Activated CD4-positive, alpha-beta T cell treated with anti-CD3 and anti-CD28 coated beads, Interleukin-2, amount 10 ng/mL, durations not matched to agents 24 days and 14 days (primary cell): ENCODE measurements around the gene PHC1. TPM values are rescaled to one million over a fixed set of nuclear protein-coding genes. Genes with fewer than 3 reads are reported as not detected.
"Not testable (repeated sequence)": the region's sequence is repeated elsewhere in the genome, so short reads cannot be mapped to it uniquely, and the experiment has no call there.

Experiments
- DNase-seq: peaks from one replicate; pipeline ENCODE4 v3.0.0; 2022
- H3K27ac Mint-ChIP-seq: one replicate; pipeline ENCODE4 v1.8.0; 2022; ENCODE audit warnings: mild to moderate bottlenecking, mixed read lengths
- H3K27me3 Mint-ChIP-seq: one replicate; pipeline ENCODE4 v1.8.0; 2022; ENCODE audit warnings: mixed read lengths
- H3K36me3 Mint-ChIP-seq: one replicate; pipeline ENCODE4 v1.8.0; 2022; ENCODE audit warnings: low read depth, mild to moderate bottlenecking, mixed read lengths
- H3K4me1 Mint-ChIP-seq: one replicate; pipeline ENCODE4 v1.8.0; 2021; ENCODE audit warnings: mixed read lengths
- H3K4me3 Mint-ChIP-seq: one replicate; pipeline ENCODE4 v1.8.0; 2022; ENCODE audit warnings: mild to moderate bottlenecking, moderate library complexity, mixed read lengths
- H3K9me3 Mint-ChIP-seq: one replicate; pipeline ENCODE4 v1.8.0; 2021; ENCODE audit warnings: mixed read lengths
- intact Hi-C: fragments of 100-400 bp; cut with micrococcal nuclease; formaldehyde crosslinking; loops from one replicate; pipeline ENCODE4 v1.15.1; 2023
- total RNA-seq: library from RNA; stranded (reverse); gene quantifications from 2 replicates; pipeline ENCODE4 v1.2.3, GENCODE V29; 2022

Gene PHC1
- total RNA-seq, 1 donor from 2014 or later, result 8.7 TPM

DNA sequence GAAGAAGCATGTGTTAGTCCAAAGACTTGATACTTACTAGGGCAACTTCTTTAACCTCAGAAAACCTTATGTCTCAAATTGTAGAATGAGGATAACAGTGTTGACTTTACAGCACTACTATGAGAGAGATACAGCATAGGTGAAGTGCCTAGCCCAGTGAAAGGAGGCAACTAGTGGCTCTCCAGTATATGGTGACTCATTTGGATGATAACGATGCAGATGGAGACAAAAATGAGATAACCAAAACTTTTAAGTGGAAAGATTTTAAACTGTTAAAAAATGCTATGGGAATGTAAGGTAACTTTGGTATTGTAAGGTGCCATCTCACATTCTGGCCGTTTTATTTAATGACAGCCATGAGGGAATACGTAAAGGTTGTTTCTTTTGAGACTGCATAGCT lies 2.7 kb downstream of the PHC1 start:
- Mint-ChIP-seq H3K27me3 (peaks cover 5% of the 10 kb centered on the region), H3K27ac (no peak overlapping the region), H3K4me1 (peaks cover 9% of the 10 kb centered on the region), H3K4me3 (no peak overlapping the region), H3K36me3 (no peaks in the 10 kb centered on the region), H3K9me3 (no peaks in the 10 kb centered on the region)
- intact Hi-C loops, result no loop called here
- no peak for DNase-seq

DNA sequence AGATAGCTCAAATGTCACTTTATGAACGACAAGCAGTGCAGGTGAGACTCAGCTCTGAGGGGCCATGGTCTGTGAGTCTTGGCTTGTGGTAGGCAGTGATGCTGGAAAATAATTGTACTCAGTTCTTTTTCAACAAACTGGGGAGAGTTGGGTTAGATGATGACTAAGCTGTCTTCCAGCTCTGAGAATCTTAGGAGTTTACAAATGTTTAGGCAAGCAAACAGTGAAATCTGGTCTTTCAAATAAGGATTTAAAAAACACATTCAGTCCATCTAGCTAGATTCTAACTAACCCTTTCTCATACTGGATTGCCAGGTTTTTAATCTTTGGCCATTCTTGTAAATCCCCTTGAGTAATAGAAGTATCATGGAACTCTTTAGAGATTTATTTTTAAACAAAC lies 3.4 kb downstream of the PHC1 start:
- H3K36me3 Mint-ChIP-seq, result no peaks in the 10 kb centered on the region
- no peaks in the 10 kb centered on the region for H3K9me3 Mint-ChIP-seq
- DNase-seq, result no peak
- H3K4me1 Mint-ChIP-seq, result peaks cover 9% of the 10 kb centered on the region
- intact Hi-C loops, result no loop called here
- H3K27ac Mint-ChIP-seq, result no peak overlapping the region
- peaks cover 4% of the 10 kb centered on the region for H3K27me3 Mint-ChIP-seq
- no peak overlapping the region for H3K4me3 Mint-ChIP-seq

DNA sequence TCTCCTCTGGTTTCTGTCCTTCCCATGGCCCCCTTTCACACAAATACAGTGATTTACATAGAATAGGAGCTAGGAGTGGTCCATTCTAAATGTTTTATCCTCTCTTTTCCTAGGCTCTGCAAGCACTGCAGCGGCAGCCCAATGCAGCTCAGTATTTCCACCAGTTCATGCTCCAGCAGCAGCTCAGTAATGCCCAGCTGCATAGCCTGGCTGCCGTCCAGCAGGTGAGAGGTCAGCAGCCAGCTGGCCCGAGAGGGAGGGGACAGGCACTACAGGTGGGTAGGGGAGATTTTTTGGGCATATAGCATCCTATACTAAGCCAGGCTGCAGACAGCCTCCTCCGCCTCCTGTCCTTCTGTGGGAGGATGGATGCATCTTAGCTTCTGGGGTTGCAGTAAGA lies 5.3 kb downstream of the PHC1 start:
- H3K27ac Mint-ChIP-seq, DNase-seq, H3K9me3 Mint-ChIP-seq, H3K4me3 Mint-ChIP-seq, intact Hi-C loops, H3K36me3 Mint-ChIP-seq, H3K27me3 Mint-ChIP-seq, H3K4me1 Mint-ChIP-seq: not testable (repeated sequence)

DNA sequence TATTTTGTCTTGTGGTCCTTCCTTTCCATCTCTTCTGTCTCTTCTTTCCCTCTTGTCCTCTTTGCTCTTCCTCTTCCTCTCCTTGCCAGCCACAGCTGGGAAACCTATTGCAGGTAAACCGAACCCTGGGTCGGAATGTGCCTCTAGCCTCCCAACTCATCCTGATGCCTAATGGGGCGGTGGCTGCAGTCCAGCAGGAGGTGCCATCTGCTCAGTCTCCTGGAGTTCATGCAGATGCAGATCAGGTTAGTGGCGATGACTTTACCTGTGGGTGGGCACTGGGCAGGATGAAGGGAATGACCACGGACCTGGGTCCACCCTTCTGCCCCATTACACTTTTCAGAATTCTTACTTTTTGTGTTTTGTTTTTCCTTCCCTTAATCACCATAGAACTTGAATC lies 8.2 kb downstream of the PHC1 start:
- Mint-ChIP-seq H3K27ac (no peak overlapping the region), H3K9me3 (no peaks in the 10 kb centered on the region), H3K36me3 (no peaks in the 10 kb centered on the region), H3K4me1 (no peaks in the 10 kb centered on the region), H3K27me3 (no peaks in the 10 kb centered on the region), H3K4me3 (no peak overlapping the region)
- no peak for DNase-seq
- intact Hi-C loops, result no loop called here

DNA sequence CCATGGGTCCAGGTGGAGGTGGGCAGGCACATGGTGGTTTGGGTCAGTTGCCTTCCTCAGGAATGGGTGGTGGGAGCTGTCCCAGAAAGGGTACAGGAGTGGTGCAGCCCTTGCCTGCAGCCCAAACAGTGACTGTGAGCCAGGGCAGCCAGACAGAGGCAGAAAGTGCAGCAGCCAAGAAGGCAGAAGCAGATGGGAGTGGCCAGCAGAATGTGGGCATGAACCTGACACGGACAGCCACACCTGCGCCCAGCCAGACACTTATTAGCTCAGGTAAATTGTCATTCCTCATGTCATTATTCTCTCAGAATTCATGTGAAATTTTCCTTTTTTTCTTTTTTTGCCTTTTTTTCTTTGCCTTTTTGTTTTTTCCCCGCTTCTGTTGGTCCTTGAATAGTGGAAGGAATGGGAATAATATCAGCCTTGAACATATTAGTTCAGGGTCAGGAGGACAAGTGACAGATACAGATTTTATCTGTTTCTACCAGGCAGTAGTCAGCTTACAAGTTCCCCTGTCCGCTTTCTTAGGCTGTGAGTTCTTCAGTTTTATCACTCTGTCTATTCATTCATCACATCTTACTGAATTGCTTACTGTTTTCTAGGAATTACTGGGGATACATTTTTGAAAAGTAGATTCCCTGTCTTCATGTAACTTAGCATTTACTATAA lies 16.5 kb downstream of the PHC1 start:
- H3K4me3 Mint-ChIP-seq, intact Hi-C loops, H3K4me1 Mint-ChIP-seq, H3K27ac Mint-ChIP-seq, H3K9me3 Mint-ChIP-seq, DNase-seq, H3K27me3 Mint-ChIP-seq, H3K36me3 Mint-ChIP-seq: not testable (repeated sequence)

DNA sequence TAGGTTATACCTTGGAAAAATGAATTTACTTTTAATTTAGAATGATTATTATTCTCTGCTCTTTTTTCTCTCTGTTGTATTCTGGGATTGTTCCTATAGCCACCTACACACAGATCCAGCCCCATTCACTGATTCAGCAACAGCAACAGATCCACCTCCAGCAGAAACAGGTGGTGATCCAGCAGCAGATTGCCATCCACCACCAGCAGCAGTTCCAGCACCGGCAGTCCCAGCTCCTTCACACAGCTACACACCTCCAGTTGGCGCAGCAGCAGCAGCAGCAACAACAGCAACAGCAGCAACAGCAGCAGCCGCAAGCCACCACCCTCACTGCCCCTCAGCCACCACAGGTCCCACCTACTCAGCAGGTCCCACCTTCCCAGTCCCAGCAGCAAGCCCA lies 18.2 kb downstream of the PHC1 start:
- DNase-seq, intact Hi-C loops, H3K4me3 Mint-ChIP-seq, H3K27me3 Mint-ChIP-seq, H3K27ac Mint-ChIP-seq, H3K9me3 Mint-ChIP-seq, H3K4me1 Mint-ChIP-seq: not testable (repeated sequence)
- H3K36me3 Mint-ChIP-seq, result peaks cover 10% of the 10 kb centered on the region

DNA sequence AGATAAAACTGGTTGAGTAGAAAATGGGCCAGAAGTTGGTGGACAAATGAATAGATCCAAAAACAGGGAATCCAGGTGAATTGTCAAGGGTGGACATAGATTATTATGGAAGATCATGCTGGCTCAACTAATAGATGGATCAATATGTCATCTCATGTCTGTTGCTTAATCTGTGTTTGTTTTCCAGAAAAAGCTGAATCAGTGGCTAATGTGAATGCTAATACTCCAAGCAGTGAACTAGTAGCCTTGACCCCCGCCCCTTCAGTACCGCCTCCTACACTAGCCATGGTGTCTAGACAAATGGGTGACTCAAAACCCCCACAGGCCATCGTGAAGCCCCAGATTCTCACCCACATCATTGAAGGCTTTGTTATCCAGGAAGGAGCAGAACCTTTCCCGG lies 19.8 kb downstream of the PHC1 start:
- intact Hi-C loops, H3K27ac Mint-ChIP-seq, H3K4me1 Mint-ChIP-seq, DNase-seq, H3K27me3 Mint-ChIP-seq, H3K9me3 Mint-ChIP-seq, H3K4me3 Mint-ChIP-seq: not testable (repeated sequence)
- H3K36me3 Mint-ChIP-seq, result peaks cover 19% of the 10 kb centered on the region

DNA sequence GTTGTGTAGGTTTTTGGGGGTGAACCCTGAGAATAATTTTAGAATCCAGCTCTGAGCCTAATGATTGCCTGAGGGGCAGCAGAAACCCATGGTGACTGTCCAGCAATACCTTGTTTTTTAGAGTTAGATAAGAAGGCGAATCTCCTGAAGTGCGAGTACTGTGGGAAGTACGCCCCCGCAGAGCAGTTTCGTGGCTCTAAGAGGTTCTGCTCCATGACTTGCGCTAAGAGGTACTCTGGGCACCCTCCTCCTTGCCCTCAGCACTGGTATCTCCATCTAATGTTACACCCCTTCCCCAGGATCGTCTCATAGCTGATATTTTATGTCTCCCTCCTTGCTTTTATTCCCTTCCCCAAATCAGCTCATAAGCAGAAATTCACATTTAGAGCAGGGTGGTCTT lies 22.4 kb downstream of the PHC1 start:
- DNase-seq, result no peak

DNA sequence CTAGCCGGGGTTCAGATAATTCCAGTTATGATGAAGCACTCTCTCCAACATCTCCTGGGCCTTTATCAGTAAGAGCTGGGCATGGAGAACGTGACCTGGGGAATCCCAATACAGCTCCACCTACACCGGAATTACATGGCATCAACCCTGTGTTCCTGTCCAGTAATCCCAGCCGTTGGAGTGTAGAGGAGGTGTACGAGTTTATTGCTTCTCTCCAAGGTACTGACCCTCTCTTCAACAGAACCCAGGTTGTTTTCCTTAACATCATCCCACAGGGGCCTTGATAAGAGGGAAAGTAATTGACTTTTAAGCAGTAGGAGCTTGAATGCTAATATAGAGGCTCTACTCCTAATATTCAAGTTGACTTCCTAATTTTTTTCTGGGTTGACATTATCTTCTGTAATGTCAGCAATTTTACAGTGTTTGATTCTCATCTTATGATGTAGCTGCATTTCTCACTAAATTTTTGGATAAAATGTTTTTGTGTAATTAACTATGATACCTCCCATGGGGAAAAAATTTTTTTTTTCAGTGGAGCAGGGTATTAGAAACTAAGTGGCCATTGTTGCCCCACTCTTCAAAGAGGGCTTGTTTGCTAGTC lies 23.6 kb downstream of the PHC1 start:
- H3K4me3 Mint-ChIP-seq, H3K27me3 Mint-ChIP-seq, H3K9me3 Mint-ChIP-seq, DNase-seq, H3K27ac Mint-ChIP-seq, H3K4me1 Mint-ChIP-seq, intact Hi-C loops: not testable (repeated sequence)
- H3K36me3 Mint-ChIP-seq, result peaks cover 38% of the 10 kb centered on the region

More for the DNA sequence above, 22.4 kb downstream of the PHC1 start:
- intact Hi-C loops, result no loop called here
- Mint-ChIP-seq H3K27ac (no peak overlapping the region), H3K27me3 (no peaks in the 10 kb centered on the region), H3K4me1 (no peaks in the 10 kb centered on the region), H3K4me3 (no peak overlapping the region), H3K36me3 (peaks cover 27% of the 10 kb centered on the region), H3K9me3 (no peaks in the 10 kb centered on the region)

DNA sequence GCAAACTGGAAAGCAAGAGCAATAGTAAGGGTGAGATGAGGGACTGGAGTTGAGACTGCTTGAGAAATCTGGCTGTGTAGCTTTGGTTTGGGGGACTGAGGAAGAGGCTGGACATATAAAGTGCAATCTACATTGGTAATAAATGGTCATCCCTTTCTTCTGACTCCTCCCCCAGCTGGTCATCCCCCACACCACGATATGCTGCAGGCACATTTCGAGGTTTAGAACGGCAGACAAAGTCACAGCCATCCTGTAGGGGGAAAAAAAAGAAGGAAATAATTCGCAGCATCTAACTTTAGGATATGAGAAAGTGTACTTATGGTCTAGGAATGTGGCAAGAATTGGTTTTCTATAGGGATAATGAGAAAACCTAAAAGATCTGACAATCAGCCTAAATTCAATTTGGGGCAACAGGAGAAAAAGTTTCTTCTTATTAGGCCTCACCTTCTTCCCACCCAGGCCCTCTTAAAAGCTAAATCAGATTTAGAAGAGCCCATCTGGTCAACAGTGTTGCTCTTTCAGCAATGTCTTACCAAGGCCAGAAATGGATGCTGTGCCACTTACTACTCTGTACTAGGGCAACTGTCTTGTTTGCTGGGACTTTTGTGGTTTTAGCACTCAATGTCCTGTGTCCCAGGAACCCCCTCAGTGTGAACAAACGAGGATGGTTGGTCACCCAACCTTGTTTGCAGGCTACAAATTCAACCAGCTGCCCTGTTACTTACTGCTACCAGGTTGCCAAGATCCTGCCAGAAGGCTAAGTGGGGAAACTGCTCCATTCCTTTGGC lies 27.6 kb downstream of the PHC1 start:
- no peaks in the 10 kb centered on the region for H3K9me3 Mint-ChIP-seq
- no peaks in the 10 kb centered on the region for H3K27me3 Mint-ChIP-seq
- no peak for DNase-seq
- intact Hi-C loops, result no loop called here
- peaks cover 9% of the 10 kb centered on the region for H3K4me1 Mint-ChIP-seq
- H3K27ac Mint-ChIP-seq, result no peak overlapping the region
- no peak overlapping the region for H3K4me3 Mint-ChIP-seq
- peaks cover 61% of the 10 kb centered on the region for H3K36me3 Mint-ChIP-seq

DNA sequence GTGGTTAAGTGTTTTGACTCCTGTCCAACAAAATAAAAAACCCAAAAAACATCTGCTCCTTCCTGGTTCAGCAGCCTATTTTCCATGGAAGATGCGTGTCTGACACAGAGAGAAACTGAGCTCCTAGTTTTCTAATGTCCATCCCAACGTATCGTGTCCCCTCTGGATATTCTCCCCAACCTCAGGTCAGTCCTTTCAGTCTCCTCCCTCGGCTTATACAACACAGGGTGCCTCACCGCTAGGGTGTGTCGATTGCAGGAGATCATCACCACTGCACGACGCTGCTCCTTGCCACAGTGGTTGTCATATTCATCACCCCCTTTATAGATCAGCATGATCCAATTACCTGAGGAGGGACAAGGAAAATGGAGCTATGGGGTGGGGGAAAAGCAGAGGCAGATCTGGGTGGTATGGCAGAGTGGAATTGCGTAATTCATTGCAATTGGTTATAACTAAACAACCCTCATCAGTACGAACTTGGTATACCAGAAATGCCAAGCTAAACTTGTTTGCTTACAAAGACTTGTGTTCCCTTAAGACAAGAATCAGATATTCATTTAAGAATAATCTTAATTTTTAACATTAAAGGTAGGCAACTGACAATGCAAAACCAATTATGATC lies 29.4 kb downstream of the PHC1 start:
- H3K9me3 Mint-ChIP-seq, result no peaks in the 10 kb centered on the region
- H3K27me3 Mint-ChIP-seq, result no peaks in the 10 kb centered on the region
- H3K4me1 Mint-ChIP-seq, result peaks cover 19% of the 10 kb centered on the region
- no peak overlapping the region for H3K4me3 Mint-ChIP-seq
- peaks cover 56% of the 10 kb centered on the region for H3K36me3 Mint-ChIP-seq
- no peak for DNase-seq
- H3K27ac Mint-ChIP-seq, result no peak overlapping the region
- intact Hi-C loops, result no loop called here

DNA sequence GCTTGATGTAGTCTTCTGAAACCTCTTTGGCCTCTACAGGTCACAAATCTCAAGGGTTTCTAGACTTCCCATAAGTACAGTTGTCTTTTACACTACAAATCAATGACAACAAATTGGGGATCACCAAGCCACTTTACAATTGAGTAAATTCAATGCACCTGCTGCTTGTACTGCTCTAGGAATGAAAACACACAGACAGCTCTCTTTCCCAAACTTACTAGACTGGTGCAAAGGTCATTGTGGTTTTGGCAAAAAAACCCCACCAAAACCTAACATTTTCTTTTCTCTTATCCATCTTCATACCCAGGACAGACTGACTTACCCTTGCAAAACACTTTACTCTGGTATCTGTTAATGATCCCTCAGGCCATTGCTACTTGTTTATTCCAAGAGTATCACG lies 32.4 kb downstream of the PHC1 start:
- Mint-ChIP-seq H3K27me3 (no peaks in the 10 kb centered on the region), H3K9me3 (no peaks in the 10 kb centered on the region), H3K27ac (peak overlapping the region; percentile 58), H3K36me3 (peaks cover 46% of the 10 kb centered on the region), H3K4me3 (peak overlapping the region; percentile 62), H3K4me1 (peaks cover 25% of the 10 kb centered on the region)
- DNase-seq, result no peak
- intact Hi-C loops, result loop anchor here (5.0 kb wide), 1 partner anchor 249 kb away; the partner anchor contains the start of gene RIMKLB

DNA sequence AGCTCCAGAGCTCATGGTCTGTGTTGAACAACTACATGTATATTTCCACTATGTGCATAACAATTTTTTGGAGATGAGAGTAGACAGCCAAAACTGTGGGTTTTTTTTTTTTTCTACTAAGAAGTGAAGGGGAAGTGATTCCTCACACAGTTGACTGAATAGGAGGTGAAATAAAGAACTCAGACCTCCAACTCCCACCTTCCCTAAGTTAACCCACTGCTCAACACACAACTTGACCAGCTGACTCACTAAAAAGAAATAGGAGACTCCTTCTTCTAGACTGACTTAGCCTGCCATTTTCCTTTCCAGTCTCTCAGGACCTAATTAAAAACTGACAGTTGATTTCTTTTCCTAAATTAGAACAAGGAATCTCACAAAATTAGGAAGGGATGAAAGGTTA lies 33.4 kb downstream of the PHC1 start:
- Mint-ChIP-seq H3K9me3 (peaks cover 3% of the 10 kb centered on the region), H3K27ac (no peak overlapping the region), H3K4me3 (peak overlapping the region; percentile 62), H3K27me3 (no peaks in the 10 kb centered on the region), H3K4me1 (peaks cover 31% of the 10 kb centered on the region), H3K36me3 (peaks cover 39% of the 10 kb centered on the region)
- intact Hi-C loops, result loop anchor here (2.0 to 5.0 kb wide), 2 partner anchors 33 to 250 kb away; partner anchors contain the start of genes PHC1 and RIMKLB
- DNase-seq, result no peak
